A549 (cell line): Measurements from ENCODE around the gene GRM7.

Experiments
- CBX8 ChIP-seq: fragments of 200-600 bp; sonication (generic); IDR thresholded peaks from 2 replicates; pipeline ENCODE4 v1.6.1; 2016
- CTCF ChIP-seq: fragments of >200 bp; sonication (Bioruptor Twin); formaldehyde crosslinking; IDR thresholded peaks from 3 replicates; pipeline ENCODE4 v1.5.1; 2016
- HDAC2 ChIP-seq: fragments of 200-600 bp; sonication (generic); IDR thresholded peaks from 2 replicates; pipeline ENCODE4 v1.6.1; 2016
- MAFK ChIP-seq: fragments of 450-650 bp; IDR thresholded peaks from 2 replicates; pipeline ENCODE4 v1.6.1; 2014; ENCODE audit not compliant: partially characterized antibody
- MAX ChIP-seq: IDR thresholded peaks from 2 replicates; pipeline ENCODE4 v1.6.1; 2012
- POLR2A ChIP-seq: IDR thresholded peaks from 2 replicates; pipeline ENCODE4 v1.6.1; 2012; ENCODE audit warnings: mild to moderate bottlenecking, low read length
- RFX5 ChIP-seq: fragments of 450-650 bp; IDR thresholded peaks from 2 replicates; pipeline ENCODE4 v1.7.1; 2014; ENCODE audit warnings: antibody characterized with exemption, mild to moderate bottlenecking, moderate library complexity
- USF2 ChIP-seq: fragments of 450-650 bp; IDR thresholded peaks from 2 replicates; pipeline ENCODE4 v1.6.1; 2014; ENCODE audit warnings: antibody characterized with exemption
- ZFP36 ChIP-seq: fragments of 450-650 bp; IDR thresholded peaks from 2 replicates; pipeline ENCODE4 v1.6.1; 2014; ENCODE audit warnings: borderline replicate concordance; ENCODE audit not compliant: partially characterized antibody

- TF ChIP-seq HDAC2 (no peak), ZFP36 (no peak), POLR2A (no peak), RFX5 (no peak), USF2 (no peak), MAX (no peak), CTCF (no peak), CBX8 (no peak), MAFK (no peak)
These were observed 507.7 kb downstream of the GRM7 start for GRCh38 chr3:7368597-7368996.
